Measurements from ENCODE around the gene RYK.
"Not testable (repeated sequence)": the region's sequence is repeated elsewhere in the genome, so short reads cannot be mapped to it uniquely, and the experiment has no call there.

The RYK gene

DNA sequence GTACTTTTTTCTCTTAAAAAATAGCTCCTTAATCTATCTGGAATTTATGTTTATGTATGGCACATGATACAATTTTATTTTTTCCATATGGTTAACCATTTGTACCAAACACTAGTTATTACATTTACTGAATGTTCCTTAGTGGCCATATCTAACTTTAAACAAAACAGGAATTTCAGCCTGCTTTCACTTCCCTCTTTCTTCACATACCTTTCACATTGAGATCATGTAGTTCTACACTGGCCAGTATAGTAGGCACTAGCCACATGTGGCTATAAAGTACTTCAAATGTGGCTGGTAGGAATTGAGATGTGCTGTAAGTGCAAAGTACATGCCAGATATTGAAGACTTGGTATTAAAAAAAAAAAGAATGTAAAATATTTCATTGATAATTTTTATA lies 4.7 kb upstream of the RYK start:
- no peak for DNase-seq (ENCODE audit: low read depth, low spot score)

DNA sequence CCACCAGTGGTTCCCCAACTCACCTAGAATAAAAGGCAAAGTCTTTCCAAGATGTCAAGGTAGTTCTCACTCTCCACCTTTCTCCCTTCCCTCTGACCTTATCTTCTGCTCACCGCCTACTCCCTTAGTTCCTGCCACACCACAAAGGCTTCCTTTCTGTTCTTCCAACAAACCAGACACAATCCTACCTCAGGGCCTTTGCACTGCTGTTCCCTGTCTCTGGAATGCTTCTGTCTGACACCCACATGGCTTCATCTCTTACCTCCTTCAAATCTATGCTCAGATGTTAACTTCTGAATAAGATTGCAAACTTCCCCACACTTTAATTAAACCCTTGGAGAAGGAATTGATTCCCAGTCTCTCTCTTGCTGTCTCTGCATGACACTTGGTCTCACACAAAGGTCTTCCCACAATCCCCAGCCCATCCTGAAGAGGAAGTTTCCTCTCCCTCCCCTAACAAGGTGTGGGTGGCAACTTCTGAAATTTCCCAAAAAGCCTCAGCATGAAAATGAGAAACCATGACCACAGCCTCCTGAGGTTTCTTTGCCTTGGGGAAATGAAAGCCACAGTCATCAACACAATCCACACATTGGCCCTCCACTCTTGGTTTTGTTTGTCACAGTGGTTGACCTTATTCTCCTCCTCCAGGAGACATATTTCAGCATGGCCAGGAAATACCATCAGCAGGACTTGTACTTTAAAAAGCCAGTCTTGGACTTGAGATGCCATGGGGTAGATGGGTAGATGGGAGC lies 3.0 kb upstream of the RYK start:
- DNase-seq (ENCODE audit: low read depth, low spot score), result no peak

GRCh38 chr3:134252766-134253165 lies 2.1 kb upstream of the RYK start:
- peak; percentile 23 for DNase-seq (ENCODE audit: low read depth, low spot score)

DNA sequence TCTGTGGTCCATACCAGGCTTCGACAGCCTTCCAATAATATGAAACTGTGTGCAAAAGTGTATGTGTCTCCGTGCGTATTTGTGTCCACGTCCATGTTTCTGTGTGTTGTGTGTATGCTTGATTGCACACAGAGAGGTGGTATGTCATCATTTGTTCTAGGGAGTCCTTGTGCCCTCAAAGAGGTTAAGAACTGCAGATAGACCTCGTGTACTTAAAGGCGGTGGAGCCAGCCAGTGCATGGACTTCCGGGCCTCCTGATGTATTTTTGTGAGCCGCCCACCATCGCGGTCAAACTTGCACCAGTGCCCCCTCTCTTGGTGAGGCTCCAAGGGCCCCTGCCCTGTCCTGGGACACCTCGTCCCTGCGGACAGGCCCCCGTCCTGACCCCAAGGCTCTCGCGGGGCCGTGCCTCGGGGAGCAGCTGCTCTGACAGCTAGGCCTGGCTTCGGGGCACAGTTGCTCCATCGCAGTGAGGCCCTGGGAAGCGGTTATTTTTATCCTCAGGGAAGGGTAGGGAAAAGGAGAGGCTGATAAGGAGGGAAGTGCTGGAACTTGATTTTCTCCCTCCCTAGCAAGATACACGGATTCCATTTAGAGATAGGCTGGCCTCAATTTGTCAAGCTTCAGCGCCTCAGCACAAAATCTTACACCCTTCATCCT lies 1.2 kb upstream of the RYK start:
- DNase-seq (ENCODE audit: low read depth, low spot score), result peak; percentile 76

DNA sequence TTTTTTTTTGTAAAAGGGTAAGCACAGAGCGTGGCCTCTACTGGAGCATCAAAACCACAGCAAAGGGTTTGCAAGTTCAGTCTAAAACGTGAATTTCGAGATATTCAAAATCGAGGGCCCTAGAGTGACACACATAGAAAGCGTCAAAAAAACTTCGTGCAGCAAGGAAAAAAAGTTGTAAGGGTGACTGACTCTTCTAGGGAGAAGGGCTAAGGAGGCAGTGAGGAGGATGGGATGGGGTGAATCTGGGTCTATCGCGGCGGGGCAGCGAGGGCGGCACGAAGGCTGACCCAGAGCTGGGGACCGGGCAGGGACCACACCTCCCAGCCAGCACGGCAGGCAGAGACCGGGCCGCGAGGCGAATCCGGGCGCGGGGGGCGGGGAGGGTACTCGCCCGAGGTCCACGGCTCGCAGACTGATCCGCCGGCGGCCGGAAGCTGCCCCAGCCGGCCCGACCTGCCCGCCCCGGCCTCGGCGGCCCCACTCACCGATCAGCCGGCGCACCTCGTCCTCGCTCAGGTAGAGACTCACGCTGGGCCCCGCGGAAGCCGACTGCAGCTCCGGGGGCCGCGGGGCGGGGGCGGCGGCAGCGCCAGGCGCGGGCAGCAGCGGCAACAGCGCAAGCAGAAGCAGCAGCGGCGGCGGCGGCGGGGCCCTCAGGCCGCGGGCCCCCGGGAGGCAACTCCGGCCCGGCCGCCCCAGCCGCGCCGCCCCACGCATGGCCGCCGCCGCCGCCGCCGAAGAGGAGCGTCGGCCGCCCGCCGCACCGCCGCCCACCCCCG lies 533 bp downstream of the RYK start:
- peak; percentile 71 for DNase-seq (ENCODE audit: low read depth, low spot score)

DNA sequence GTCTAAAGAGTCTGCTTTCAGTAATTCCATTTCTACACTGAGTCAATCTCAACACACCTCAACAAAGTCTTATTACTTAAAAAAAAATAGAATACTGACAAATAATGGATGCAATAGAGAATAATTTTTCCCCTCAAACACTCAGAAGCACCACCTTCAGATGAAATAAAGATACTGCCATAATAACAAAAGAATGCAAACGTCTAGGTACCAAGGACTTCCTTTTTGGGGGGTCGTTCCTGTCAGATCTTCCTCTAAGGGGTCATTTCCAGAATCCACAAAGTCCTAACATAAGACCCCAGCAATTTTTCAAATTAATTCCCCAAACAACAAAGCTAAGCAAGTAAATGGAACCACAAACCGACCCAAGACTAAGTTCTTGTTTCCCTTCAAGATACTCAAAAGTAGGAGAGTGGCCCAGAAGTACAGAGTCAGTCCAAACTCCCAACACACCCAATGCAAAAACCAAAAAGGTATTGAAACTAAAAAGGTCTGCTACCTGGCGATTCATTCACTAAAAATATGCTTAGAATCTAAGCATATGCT lies 1.3 kb downstream of the RYK start:
- no peak for DNase-seq (ENCODE audit: low read depth, low spot score)

DNA sequence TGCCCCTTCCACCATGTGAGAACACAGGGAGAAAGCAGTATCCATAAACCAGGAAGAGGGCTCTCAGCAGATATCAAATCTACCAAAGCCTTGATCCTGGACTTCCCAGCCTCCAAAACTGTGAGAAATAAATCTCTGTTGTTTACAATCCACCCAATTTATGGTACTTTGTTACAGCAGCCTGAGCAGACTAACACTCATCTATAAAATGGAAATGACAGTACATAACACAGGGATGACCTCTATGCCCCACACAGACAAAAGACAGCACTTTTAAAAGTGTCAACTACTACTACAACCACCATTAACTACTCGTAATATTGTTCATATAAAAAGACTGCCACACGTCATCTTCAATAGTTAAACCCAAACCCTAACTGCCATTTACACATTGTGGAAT lies 5.7 kb downstream of the RYK start:
- DNase-seq (ENCODE audit: low read depth, low spot score), result no peak

DNA sequence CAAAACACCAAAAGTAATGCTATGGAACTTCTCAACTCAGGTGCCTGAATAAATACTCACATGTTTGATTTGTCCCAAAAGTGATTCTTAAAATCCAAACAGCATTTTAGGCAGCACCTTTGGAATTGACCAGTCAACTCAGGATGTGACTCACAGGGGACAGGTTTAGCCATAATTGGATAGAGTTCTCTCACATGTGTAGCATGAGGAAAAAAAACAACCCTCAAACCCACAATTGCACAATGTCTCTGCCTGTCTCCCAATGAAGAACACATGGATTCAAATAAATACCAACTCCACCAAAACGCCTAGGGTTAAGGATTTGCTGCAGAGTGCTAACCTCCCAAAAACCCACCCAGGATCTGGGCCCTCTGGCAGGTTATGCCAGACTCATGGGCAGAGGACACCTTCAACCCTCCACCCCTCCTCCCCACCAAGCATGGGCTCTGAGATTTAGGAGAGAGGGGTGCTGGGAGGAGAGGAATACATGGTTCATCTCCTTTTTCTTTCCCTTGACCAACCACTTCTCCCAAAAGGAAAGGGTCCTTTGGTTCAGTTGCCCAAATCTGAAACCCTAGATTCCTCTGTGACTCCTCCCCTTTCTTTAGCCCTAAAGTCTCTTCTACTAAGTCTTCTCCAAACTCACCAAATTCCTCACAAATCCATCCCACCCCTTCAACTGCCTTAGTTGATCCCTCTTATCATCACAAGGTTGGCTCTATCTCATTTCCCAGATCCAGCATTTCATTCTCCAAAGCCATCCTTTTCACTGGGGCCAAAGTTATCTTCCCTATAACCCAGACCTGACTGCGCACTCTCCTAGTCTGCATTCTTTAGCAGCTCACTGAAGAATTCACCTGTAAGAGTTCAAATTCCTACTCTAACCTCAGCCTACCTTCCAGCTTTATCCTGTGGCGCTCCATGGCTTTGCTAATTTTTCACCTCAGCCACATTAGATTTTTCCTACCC lies 7.7 kb downstream of the RYK start:
- peak; percentile 29 for DNase-seq (ENCODE audit: low read depth, low spot score)

- DNase-seq (ENCODE audit: low read depth, low spot score), result no peak
Observed at GRCh38 chr3:134239538-134239937, 11.1 kb downstream of the RYK start.

DNA sequence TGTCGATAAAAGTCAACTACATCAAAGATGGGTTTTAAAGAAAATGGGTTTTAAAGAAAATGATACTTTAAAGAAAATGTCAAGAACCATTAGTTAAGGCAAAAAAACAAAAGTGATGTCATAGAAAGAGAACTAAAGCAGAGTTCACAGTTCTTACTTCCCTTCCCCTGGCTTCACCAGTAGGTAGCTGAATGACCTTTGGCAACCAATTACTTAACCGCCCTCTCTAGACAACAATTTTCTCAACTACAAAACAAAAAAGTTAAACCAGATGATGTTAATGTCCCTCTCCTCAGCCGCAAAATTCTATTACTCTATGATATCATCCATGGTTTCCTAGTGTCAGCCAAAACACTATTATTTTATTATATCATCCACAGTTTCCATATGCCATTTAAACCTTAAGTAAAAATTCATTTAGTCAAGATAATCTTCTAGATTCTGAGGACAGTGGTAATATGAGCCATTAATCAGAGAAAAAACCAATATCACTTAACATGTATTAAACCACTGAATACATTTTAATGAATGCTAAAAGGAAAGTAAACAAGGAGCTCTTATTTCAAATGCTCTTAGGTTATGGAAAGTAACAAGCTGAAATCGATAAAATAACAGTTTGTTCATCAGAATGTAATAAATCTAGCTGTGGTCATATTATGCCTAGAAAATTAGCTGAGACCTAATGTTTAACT lies 13.1 kb downstream of the RYK start:
- no peak for DNase-seq (ENCODE audit: low read depth, low spot score)

GRCh38 chr3:134236505-134237170 lies 14.0 kb downstream of the RYK start:
- no peak for DNase-seq (ENCODE audit: low read depth, low spot score)

- no peak for DNase-seq (ENCODE audit: low read depth, low spot score)
Observed at GRCh38 chr3:134235577-134236076, 15.0 kb downstream of the RYK start.

- no peak for DNase-seq (ENCODE audit: low read depth, low spot score)
Observed at GRCh38 chr3:134232951-134233350, 17.7 kb downstream of the RYK start.

DNA sequence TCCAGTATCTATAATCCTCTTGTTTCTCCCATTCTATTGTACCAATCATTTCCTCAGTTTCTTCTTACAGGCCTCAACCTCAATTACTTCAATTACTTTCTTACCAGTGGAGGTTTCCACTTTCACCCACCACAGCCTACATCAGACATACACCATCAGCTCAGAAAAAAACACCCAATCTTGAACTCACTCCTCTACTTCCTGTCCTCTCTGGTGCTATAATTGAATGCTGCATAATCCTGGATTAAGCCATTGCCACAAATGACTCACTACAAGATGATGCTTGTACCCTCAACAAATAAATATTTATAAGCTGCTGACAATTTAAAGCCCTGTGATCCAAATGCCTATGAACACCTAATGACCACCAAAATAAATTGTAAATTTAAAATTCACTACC lies 18.5 kb downstream of the RYK start:
- DNase-seq (ENCODE audit: low read depth, low spot score), result no peak

- DNase-seq (ENCODE audit: low read depth, low spot score), result no peak
Observed at GRCh38 chr3:134231131-134231530, 19.5 kb downstream of the RYK start.

- DNase-seq (ENCODE audit: low read depth, low spot score), result no peak
Observed at GRCh38 chr3:134229038-134229437, 21.6 kb downstream of the RYK start.

GRCh38 chr3:134228479-134228878 lies 22.2 kb downstream of the RYK start:
- no peak for DNase-seq (ENCODE audit: low read depth, low spot score)

GRCh38 chr3:134228035-134228434 lies 22.6 kb downstream of the RYK start:
- DNase-seq (ENCODE audit: low read depth, low spot score), result no peak

DNA sequence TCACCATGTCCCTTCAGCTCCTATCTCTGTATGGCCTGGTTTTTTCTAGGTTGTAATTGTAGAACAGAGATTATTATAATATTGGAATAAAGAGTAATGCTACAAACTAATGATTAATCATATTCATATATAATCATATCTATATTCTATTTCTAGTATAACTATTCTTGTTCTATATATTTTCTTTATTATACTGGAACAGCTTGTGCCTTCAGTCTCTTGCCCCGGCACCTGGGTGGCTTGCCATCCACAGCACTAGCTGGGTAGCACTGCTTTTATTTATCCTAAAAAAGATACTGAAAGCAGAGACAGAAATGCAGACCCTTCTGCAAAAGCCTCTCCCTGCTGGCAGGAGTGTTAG lies 25.9 kb downstream of the RYK start:
- not testable (repeated sequence) for DNase-seq (ENCODE audit: low read depth, low spot score)

DNA sequence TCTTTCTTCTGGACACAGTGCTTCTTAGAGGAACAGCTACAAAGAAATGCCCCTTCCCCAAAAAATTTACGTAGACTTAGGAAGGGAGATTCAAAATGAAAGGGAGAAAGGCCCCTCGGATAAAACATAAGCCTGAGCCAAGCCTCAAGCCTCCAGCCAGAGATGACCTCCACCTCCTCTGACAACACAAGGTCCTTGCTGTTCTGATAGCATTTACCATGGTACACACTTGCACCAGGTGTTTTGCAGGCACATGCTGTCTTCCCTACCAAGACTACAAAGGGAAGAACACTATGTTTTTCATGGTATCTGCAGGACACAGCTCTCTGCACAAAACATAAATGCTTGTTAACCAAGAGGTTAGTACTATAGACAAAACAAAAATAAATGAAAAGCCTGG lies 27.8 kb downstream of the RYK start:
- no peak for DNase-seq (ENCODE audit: low read depth, low spot score)

Data from ELF-1 (cell line).